ENCODE measurements around the gene P3H4. TPM values are rescaled to one million over a fixed set of nuclear protein-coding genes. Genes with fewer than 3 reads are reported as not detected.

Gene P3H4
- polyA plus RNA-seq, 4 donors, result 6.5 to 19.1 (median 11.2) TPM

DNA sequence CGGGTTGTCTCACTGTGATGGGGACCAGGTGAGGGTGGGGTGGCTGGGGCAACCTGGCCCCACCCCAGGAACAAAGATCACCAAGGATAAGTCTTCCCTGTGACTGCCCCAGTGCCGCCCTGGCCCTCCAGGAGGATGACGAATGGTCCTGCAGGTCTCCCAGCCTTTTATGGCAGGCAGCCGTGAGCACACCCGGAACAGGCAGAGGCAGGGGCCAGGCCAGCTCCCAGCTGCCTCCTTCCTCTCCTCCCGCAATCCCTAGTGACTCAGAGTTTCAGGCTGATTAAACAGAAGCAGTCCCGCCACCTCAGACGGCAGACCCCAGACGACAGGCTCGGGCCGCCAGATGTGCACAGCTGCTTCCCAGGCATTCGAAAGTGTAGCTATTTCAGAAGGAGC lies 38.6 kb downstream of the P3H4 start:
- peak overlapping the region; percentile 87 to 99 (median 95) for H3K27ac ChIP-seq (ENCODE audit: low read depth in 1 of 3, low read length in 2 of 3)
- peaks cover 6 to 96% (median 20%) of the 10 kb centered on the region in 3 donors for H3K36me3 ChIP-seq (ENCODE audit: control insufficient read depth in 3 of 3, insufficient read depth in 2 of 3, low read depth in 1 of 3, low read length in 3 of 3)
- H3K4me1 ChIP-seq (ENCODE audit: control insufficient read depth in 3 of 3, insufficient read depth in 2 of 3, low read depth in 1 of 3, low read length in 2 of 3), result peaks cover 0 to 67% (median 12%) of the 10 kb centered on the region in 3 donors
- H3K9me3 ChIP-seq (ENCODE audit: control insufficient read depth in 2 of 2, insufficient read depth in 1 of 2, low read depth in 1 of 2, low read length in 1 of 2), result no peaks in the 10 kb centered on the region
- H3K27me3 ChIP-seq (ENCODE audit: control insufficient read depth in 3 of 3, insufficient read depth in 3 of 3, low read length in 3 of 3), result no peaks in the 10 kb centered on the region
- FAIRE-seq (no peak), DNase-seq (peak; percentile 96 to 99)
- peak overlapping the region in 1 of 3 donors; percentile 16 for H3K4me3 ChIP-seq (ENCODE audit: low read depth in 1 of 3, low read length in 3 of 3)
- WGBS, 3 donors, result 11 to 29% (median 22%) methylated on average over 12 of the region's 12 CpGs

DNA sequence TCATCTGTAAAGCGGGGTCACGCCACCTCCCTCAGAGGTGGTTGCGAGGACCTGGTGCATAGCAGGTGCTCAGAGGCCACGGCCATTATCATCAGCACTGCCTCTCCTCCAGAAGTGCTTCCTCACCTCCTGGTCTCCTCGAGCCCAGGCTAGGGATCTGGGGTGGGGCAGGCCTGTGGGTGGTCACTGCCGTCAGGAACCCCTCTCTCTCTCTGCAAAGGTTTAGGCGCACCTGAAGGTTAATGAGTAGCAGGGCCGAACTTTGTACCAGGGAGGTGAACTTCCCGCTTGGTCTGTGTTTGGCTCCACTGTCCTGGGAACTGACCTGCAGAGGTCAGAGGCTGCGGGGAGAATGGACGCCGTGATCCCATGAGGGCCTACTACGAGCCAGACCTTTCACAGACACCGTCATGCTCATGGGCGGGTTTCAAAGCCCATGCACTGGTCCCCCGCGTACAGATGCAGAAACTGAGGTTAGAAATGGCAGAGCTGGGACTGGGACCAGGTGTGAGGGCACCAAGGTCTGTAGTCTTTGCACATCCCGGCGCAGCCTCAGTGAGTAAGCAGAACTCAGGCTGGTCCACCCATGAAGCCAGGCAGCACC lies 39.1 kb downstream of the P3H4 start:
- peak; percentile 83 to 85 for DNase-seq
- Histone ChIP-seq H3K4me1 (ENCODE audit: control insufficient read depth in 3 of 3, insufficient read depth in 2 of 3, low read depth in 1 of 3, low read length in 2 of 3) (peaks cover 0 to 62% (median 12%) of the 10 kb centered on the region in 3 donors), H3K27me3 (ENCODE audit: control insufficient read depth in 3 of 3, insufficient read depth in 3 of 3, low read length in 3 of 3) (no peaks in the 10 kb centered on the region), H3K27ac (ENCODE audit: low read depth in 1 of 3, low read length in 2 of 3) (peak overlapping the region; percentile 84 to 99 (median 95)), H3K36me3 (ENCODE audit: control insufficient read depth in 3 of 3, insufficient read depth in 2 of 3, low read depth in 1 of 3, low read length in 3 of 3) (peaks cover 6 to 95% (median 20%) of the 10 kb centered on the region in 3 donors), H3K9me3 (ENCODE audit: control insufficient read depth in 2 of 2, insufficient read depth in 1 of 2, low read depth in 1 of 2, low read length in 1 of 2) (no peaks in the 10 kb centered on the region), H3K4me3 (ENCODE audit: low read depth in 1 of 3, low read length in 3 of 3) (peak overlapping the region in 1 of 3 donors; percentile 14)
- no peak for FAIRE-seq
- WGBS, 3 donors, result 22 to 65% (median 33%) methylated on average over 18 to 19 of the region's 19 CpGs

DNA sequence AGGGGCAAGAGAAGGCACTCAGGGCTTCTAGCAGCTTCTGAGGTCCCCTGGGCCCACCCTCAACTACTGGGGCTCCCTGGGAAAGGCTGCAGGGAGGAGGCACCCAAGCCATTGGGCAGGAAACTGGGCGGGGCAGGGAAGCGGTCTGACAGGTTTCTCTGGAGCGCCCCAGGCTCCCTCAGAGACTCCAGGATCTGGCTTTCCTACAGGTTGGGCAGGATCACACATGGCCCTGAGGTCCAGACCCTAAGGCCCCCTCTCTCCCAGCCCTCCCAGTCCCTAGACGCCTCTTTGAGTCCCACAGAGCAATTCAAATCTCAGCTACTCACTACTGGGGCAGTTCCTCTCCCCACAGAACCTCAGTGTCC lies 39.5 kb downstream of the P3H4 start:
- Histone ChIP-seq H3K4me3 (ENCODE audit: low read depth in 1 of 3, low read length in 3 of 3) (peak overlapping the region in 1 of 3 donors; percentile 14), H3K36me3 (ENCODE audit: control insufficient read depth in 3 of 3, insufficient read depth in 2 of 3, low read depth in 1 of 3, low read length in 3 of 3) (peaks cover 6 to 95% (median 20%) of the 10 kb centered on the region in 3 donors)

DNA sequence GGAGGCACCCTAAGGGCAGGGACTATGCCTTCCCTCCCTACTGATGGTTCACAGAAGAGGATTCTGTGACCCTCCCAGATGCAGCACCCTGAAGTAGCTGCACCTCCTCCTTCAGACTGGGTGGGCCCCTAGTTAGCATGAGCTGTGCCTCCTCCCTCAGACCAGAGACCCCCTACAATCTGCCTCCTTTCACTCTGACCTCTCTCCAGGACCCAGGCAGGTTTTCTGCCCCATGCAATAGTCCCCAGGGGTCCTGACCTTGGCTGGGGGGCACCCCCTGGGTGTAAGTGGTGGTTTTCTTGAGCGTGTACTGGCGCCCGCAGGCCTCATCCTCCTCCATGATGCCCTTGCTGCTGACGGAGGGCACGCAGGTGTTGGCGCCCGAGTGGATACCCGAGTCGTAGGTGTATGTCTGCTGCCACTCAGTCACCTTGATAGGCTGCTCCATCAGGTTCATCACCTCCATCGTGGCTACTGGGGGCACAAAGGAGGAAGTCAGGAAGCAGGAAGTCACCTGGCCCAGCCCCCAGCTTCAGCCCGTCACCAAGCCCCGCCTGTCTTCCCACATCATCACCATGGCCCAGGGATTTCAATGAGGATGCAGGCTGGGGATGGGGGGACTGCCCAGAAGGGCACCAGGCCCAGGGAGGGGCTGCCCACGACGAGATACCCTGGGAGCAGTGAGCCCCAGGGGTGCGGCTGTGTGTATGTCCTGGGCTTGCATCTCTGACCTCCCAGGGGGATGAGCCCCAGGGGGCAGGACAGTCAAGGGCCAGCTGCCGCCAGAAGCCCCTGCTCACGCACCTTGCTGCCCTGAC lies 40.2 kb downstream of the P3H4 start:
- Histone ChIP-seq H3K9me3 (ENCODE audit: control insufficient read depth in 2 of 2, insufficient read depth in 1 of 2, low read depth in 1 of 2, low read length in 1 of 2) (no peaks in the 10 kb centered on the region), H3K4me1 (ENCODE audit: control insufficient read depth in 3 of 3, insufficient read depth in 2 of 3, low read depth in 1 of 3, low read length in 2 of 3) (peaks cover 0 to 52% (median 9%) of the 10 kb centered on the region in 3 donors), H3K4me3 (ENCODE audit: low read depth in 1 of 3, low read length in 3 of 3) (no peak overlapping the region), H3K27me3 (ENCODE audit: control insufficient read depth in 3 of 3, insufficient read depth in 3 of 3, low read length in 3 of 3) (no peaks in the 10 kb centered on the region), H3K36me3 (ENCODE audit: control insufficient read depth in 3 of 3, insufficient read depth in 2 of 3, low read depth in 1 of 3, low read length in 3 of 3) (peaks cover 6 to 93% (median 20%) of the 10 kb centered on the region in 3 donors), H3K27ac (ENCODE audit: low read depth in 1 of 3, low read length in 2 of 3) (peak overlapping the region; percentile 84 to 99 (median 95))
- DNase-seq, result no peak
- FAIRE-seq, result no peak
- 62 to 74% (median 62%) methylated on average over 17 of the region's 17 CpGs for WGBS, 3 donors

More for the DNA sequence above, 39.5 kb downstream of the P3H4 start:
- Histone ChIP-seq H3K9me3 (ENCODE audit: control insufficient read depth in 2 of 2, insufficient read depth in 1 of 2, low read depth in 1 of 2, low read length in 1 of 2) (no peaks in the 10 kb centered on the region), H3K27me3 (ENCODE audit: control insufficient read depth in 3 of 3, insufficient read depth in 3 of 3, low read length in 3 of 3) (no peaks in the 10 kb centered on the region), H3K4me1 (ENCODE audit: control insufficient read depth in 3 of 3, insufficient read depth in 2 of 3, low read depth in 1 of 3, low read length in 2 of 3) (peaks cover 0 to 57% (median 11%) of the 10 kb centered on the region in 3 donors), H3K27ac (ENCODE audit: low read depth in 1 of 3, low read length in 2 of 3) (peak overlapping the region; percentile 84 to 99 (median 95))
- 19 to 65% (median 36%) methylated on average over 4 of the region's 4 CpGs for WGBS, 3 donors
- peak; percentile 91 to 92 for DNase-seq
- no peak for FAIRE-seq

DNA sequence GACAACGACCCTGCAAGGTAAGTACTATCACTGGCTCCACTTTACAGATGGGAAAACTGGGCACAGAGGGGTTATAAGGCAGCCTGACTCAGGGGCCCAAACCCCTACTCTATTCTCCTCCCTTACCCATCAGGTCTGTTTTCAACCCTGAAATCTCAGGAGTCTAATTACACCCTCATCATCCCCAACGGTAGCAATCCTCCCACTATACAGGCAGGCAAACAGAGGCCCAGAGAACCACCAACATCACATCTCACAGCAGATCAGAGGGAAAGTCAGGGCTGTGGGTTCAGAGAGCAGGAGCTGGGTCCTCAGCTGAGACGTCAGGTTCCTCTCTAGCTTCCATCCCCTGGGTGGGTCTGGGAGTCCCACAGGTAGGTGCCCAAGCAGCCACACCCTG lies 41.8 kb downstream of the P3H4 start:
- no peak overlapping the region for H3K27ac ChIP-seq (ENCODE audit: low read depth in 1 of 3, low read length in 2 of 3)
- FAIRE-seq, result no peak
- H3K4me3 ChIP-seq (ENCODE audit: low read depth in 1 of 3, low read length in 3 of 3), result no peak overlapping the region
- no peak for DNase-seq
- H3K27me3 ChIP-seq (ENCODE audit: control insufficient read depth in 3 of 3, insufficient read depth in 3 of 3, low read length in 3 of 3), result no peaks in the 10 kb centered on the region
- peaks cover 0 to 37% (median 4%) of the 10 kb centered on the region in 3 donors for H3K4me1 ChIP-seq (ENCODE audit: control insufficient read depth in 3 of 3, insufficient read depth in 2 of 3, low read depth in 1 of 3, low read length in 2 of 3)
- 55 to 78% (median 60%) methylated on average over 3 of the region's 3 CpGs for WGBS, 3 donors
- H3K9me3 ChIP-seq (ENCODE audit: control insufficient read depth in 2 of 2, insufficient read depth in 1 of 2, low read depth in 1 of 2, low read length in 1 of 2), result no peaks in the 10 kb centered on the region
- H3K36me3 ChIP-seq (ENCODE audit: control insufficient read depth in 3 of 3, insufficient read depth in 2 of 3, low read depth in 1 of 3, low read length in 3 of 3), result peaks cover 9 to 91% (median 26%) of the 10 kb centered on the region in 3 donors

DNA sequence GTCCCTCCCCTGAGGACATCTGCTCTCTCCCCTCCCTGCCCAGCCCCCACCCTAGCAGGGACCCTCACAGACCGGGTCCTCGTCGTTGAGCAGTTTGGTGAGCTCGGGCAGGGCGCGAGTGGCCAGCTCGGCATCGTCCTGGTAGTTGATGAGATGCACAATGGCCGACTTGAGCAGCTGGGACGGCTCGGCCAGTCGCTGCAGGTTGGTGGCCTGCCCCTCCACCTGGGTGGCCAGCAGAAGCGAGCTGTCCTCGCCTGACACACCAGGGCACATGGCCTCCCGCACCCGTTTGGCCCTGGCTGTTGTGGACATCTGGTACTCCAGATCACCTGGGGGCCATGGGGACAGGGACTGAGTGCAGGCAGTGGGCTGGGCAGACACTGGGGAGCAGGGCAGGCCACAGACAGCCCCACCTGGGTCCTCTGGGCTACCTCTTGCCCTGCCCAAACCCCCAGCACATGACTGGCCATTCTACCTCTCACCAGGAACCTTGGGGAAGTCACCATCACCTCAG lies 42.3 kb downstream of the P3H4 start:
- DNase-seq (no peak), FAIRE-seq (no peak)
- 88 to 93% (median 88%) methylated on average over 16 of the region's 16 CpGs for WGBS, 3 donors
- Histone ChIP-seq H3K27ac (ENCODE audit: low read depth in 1 of 3, low read length in 2 of 3) (no peak overlapping the region), H3K4me3 (ENCODE audit: low read depth in 1 of 3, low read length in 3 of 3) (no peak overlapping the region), H3K27me3 (ENCODE audit: control insufficient read depth in 3 of 3, insufficient read depth in 3 of 3, low read length in 3 of 3) (no peaks in the 10 kb centered on the region), H3K36me3 (ENCODE audit: control insufficient read depth in 3 of 3, insufficient read depth in 2 of 3, low read depth in 1 of 3, low read length in 3 of 3) (peaks cover 9 to 91% (median 29%) of the 10 kb centered on the region in 3 donors), H3K9me3 (ENCODE audit: control insufficient read depth in 2 of 2, insufficient read depth in 1 of 2, low read depth in 1 of 2, low read length in 1 of 2) (no peaks in the 10 kb centered on the region), H3K4me1 (ENCODE audit: control insufficient read depth in 3 of 3, insufficient read depth in 2 of 3, low read depth in 1 of 3, low read length in 2 of 3) (peaks cover 0 to 31% (median 2%) of the 10 kb centered on the region in 3 donors)

DNA sequence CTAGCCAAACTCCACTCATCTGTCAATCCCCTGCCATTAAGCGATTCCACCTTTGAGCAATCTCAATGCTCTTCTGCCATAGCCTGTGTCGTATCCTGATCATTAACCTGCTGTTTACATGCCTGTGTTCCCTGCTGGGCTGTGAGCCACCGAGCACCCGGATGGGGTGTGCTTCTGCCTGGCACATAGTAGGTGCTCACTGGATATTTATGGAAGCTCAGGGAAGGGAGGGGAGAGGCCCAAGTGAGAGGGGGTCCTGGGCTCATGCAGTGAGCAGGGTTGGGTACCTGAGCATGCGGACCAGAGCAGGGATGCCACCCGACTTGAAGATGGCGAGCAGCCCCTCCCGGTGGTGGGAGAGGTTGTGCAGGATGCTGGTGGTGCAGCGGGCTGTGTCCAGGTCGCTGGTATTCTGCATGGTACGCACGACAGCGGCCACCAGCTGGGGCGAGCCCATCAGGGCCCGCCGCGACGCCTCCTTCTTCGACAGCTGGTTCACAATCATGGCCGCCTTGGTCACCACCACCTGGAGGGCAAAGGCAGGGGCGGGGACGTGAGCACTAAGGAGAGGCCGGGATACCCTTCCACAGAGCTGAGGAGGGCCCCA lies 43.0 kb downstream of the P3H4 start:
- DNase-seq (no peak), FAIRE-seq (no peak)
- peaks cover 0 to 25% (median 2%) of the 10 kb centered on the region in 3 donors for H3K4me1 ChIP-seq (ENCODE audit: control insufficient read depth in 3 of 3, insufficient read depth in 2 of 3, low read depth in 1 of 3, low read length in 2 of 3)
- H3K27me3 ChIP-seq (ENCODE audit: control insufficient read depth in 3 of 3, insufficient read depth in 3 of 3, low read length in 3 of 3), result no peaks in the 10 kb centered on the region
- H3K4me3 ChIP-seq (ENCODE audit: low read depth in 1 of 3, low read length in 3 of 3), result no peak overlapping the region
- H3K27ac ChIP-seq (ENCODE audit: low read depth in 1 of 3, low read length in 2 of 3), result no peak overlapping the region
- H3K36me3 ChIP-seq (ENCODE audit: control insufficient read depth in 3 of 3, insufficient read depth in 2 of 3, low read depth in 1 of 3, low read length in 3 of 3), result peaks cover 11 to 91% (median 31%) of the 10 kb centered on the region in 3 donors
- H3K9me3 ChIP-seq (ENCODE audit: control insufficient read depth in 2 of 2, insufficient read depth in 1 of 2, low read depth in 1 of 2, low read length in 1 of 2), result no peaks in the 10 kb centered on the region
- 89 to 93% (median 92%) methylated on average over 21 to 23 of the region's 23 CpGs for WGBS, 3 donors

All from small intestine (tissue), 7 donors.